ENCODE data around the gene HSF5.
A peak's percentile ranks its signal among the peaks of the same experiment; 100 is the strongest.

HSF5 gene

DNA sequence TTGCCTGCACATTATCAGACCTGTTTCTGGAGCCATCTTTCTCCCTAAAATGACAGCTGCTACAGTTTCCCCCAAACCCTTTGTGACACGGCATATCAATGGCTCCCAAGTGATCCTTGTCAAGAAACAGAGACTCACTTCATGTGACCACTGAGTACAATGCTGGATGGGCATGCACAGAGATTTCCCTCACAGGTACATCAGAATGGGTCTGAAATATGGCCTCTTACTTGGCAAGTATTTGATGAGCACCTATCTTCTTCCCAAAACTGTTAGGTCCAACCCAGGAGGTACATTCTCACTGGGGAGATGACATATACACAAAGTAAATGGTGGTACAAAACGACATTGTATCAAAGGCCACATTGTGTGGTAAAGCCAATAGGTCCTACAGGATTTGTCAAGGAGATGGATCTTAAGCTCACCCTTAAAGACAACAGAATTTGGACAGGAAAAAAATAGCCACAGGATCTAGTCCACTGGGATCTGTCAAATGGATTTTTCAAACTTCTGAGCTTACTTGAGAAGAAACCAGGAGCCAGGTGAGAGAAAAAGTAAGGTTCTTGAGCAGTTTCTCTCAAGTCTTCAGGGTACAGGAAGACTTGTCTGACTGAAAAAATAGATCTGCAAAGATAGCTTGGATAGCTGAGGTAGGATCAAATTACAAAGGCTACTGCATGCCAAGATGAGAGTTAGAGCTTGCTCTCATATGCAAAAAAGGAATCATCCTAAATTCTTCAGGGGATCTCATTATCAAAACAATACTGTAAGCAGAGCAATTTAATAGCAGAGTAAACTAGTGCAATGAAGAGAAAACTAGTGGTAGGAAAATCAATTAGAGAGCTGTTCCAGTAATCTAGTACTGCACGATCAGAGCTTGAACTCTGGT lies 99.7 kb downstream of the HSF5 start:
- FAIRE-seq (no peak), DNase-seq (ENCODE audit: low spot score) (no peak)

DNA sequence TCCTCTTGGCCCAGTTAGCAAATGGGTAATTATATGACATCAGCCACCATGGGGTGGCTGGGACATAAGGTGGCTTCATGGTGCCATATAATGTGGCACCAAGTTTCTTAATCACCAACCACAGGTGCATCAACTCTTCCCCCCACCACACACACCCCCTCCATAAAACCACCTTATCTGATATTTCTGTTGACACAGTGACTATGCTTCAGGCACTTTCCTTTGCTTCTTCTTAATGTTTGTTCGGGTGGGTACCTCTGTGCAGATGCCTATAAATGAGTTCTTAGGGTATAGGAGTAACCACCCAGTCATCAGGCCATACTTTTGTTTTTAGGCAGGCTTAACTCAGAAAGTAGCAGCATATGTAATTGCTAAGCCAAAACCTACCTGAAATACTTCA lies 100.4 kb downstream of the HSF5 start:
- DNase-seq (ENCODE audit: low spot score), result peak; percentile 53
- FAIRE-seq, result no peak

DNA sequence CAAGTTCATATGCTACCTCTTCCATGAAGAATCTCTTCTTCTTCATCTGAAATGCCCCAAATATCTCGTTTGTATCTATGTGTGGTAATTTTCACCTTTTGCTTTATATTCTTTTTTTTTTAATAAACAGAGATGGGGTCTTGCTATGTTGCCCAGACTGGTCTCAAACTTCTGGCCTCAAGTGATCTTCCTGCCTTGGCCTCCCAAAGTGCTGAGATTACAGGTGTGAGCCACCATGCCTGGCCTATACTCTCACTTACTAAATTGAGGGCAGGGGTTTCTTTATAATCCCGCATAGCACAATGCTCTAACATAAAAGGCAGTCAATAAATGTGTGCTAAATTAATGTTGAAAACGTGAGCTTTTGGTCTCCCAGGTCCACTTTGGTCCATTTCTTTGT lies 101.5 kb downstream of the HSF5 start:
- no peak for DNase-seq (ENCODE audit: low spot score)
- FAIRE-seq, result no peak

DNA sequence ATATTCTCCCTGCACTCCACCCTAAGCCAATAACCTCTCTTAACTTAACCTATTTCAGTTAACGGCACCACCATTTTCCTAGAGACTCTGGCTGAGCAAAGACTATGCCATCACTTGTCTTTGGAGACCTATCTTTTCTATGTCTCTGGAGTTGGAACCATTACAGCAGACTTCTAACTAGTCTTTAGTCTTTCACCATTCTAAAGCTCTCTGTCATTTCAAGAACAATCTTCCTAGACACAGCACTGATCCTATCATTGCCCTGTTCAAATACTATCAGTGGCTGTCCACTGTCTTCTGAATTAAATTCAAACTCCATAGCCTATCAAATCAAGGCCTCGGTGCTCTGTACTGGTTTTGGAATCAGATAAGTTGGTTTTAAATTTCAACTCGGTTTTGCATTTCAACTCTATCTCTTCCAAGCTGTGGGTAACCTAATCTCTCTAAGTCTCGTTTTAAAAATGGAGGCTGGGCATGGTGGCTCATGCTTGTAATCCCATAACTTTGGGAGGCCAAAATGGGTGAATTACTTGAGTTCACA lies 102.8 kb downstream of the HSF5 start:
- no peak for DNase-seq (ENCODE audit: low spot score)
- no peak for FAIRE-seq

DNA sequence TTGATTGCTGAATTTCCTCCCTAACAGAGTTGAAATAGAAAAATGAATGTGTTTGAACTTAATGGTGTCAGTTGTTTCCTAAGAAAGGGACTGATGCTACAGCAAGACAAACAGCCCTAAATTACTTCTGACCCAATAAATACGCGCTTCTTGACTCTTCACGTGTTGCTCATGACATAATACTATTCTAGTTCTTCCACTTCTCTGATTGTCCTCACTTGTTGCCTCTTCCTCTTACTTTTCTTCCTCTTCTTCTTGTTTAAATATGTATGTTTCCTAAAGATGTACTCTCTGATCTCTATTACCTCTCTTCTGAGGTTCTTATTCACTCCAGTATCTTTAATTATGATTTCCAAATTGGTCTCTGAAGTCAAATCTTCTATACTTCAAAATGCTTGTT lies 103.3 kb downstream of the HSF5 start:
- FAIRE-seq, result no peak
- no peak for DNase-seq (ENCODE audit: low spot score)

DNA sequence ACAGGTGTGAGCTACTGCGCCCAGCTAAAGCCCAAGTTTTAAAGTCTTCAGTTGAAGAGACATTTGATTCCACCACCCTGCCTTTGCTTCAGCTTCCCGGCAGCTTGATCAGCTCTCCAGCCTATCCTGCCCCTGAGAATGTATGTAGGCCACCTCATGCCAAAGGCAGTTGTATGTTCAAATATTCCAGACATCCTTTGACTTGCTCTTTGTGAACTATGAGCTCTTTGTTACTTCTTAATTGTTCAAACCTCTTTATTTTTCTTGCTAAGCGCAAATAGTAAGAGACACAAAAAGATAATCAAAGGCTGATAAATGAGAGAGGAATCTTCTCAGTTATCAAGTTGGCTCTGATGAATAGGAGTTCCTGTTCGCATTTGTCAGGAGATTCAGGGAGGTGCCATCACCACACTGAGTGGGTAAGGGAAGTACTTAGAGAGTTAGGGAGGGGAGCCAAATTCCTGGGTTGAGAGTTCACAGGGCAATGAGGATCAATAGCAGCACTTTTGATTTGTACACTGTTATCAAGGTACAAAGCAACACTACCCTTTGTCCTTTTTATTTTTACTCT lies 104.2 kb downstream of the HSF5 start:
- DNase-seq (ENCODE audit: low spot score) (no peak), FAIRE-seq (no peak)

DNA sequence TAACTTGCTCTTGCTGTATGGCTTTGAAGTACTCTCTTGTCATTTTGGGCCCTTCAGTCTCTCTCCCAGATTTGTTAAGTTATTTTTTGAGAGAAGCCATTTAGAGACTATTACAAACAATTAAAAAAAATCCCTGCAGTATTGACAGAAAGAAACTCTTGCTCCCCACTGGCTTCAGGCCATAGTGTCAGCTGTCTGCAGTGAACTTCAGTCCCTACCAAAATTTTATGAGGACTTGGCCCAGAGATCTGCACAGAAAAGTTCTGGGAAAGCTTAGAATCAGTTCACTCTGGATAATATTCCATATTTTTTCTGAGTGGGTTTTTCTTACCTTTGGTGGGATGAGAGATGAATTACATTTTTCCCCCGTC lies 105.4 kb downstream of the HSF5 start:
- DNase-seq (ENCODE audit: low spot score), result no peak
- no peak for FAIRE-seq

DNA sequence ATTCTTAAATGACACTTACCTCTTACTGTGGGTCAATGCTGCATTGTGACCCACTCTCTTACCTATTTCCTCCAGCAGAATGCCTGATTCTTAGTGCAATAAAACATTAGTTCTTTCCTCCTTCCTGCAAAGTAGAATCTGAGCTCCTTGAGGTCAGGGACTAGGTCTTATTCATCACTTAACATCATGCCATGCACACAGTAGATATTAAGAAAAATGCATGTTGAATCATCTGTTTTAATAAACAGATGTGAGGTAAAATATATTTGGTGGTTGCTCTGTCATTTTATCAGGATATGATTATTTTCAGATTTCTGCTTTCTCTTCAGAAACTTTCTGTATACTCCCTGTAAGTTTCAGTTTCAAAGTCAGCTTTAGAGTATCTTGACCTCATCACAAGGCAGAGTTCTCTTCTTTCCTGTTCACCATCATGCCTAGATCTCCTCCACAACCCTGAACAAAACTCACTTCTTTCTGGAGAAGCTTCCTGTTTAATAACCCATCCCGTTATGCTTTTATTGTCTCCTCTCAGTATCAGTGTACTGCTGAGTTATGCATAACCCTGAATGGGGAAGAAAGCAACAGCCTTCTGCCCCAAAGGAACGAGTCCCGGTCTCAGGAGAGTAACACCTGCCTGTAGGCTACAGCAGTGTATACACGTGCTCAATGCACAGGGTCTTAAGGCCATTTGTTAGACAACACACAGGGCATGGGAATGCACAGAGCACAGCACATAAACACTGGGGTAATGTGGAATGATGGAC lies 105.9 kb downstream of the HSF5 start:
- FAIRE-seq, result no peak

DNA sequence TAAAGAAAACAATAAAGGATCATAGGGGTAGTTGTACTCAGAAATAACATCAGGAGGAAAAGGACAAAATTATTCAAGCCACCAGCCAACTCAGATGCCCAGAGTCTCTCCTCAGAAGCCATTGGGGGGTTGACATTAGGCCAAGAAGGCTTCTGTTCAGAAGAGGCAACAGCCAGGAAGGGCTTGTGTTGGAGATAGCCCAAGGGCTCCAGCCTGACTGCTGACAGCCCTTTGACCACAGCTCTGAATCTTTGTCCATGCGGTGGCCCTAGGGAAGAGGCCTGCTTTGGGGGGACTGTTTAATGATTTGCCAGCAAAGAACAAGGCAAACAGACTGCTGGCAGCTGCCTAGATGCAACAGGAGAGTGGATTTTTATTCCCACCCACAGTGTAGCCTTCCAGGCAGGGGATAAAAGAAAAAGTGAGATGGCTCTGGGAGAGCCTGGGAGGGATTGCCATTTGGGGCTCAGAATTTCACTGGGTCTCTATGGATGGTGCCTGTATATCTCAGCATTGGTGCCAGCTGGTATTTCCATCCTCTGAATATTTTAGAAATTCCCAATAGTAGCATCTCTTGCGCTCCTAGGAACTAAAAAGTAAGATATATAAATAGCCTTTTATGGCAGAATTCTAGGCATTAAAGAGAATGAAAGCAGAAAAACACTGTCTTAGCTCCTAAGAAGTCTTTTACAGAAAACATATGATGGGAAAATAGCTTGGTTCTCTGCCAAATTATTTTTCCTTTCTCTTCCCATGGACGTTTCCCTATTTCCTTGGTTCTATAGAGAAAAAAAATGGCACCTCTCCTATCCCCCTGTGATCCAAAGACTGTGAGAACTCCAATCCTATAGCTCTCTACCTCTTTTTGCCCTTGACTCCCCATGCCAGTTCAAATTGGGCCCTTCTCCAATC lies 106.8 kb downstream of the HSF5 start:
- FAIRE-seq (no peak), DNase-seq (ENCODE audit: low spot score) (no peak)

More for the DNA sequence above, 105.9 kb downstream of the HSF5 start:
- DNase-seq (ENCODE audit: low spot score), result no peak

DNA sequence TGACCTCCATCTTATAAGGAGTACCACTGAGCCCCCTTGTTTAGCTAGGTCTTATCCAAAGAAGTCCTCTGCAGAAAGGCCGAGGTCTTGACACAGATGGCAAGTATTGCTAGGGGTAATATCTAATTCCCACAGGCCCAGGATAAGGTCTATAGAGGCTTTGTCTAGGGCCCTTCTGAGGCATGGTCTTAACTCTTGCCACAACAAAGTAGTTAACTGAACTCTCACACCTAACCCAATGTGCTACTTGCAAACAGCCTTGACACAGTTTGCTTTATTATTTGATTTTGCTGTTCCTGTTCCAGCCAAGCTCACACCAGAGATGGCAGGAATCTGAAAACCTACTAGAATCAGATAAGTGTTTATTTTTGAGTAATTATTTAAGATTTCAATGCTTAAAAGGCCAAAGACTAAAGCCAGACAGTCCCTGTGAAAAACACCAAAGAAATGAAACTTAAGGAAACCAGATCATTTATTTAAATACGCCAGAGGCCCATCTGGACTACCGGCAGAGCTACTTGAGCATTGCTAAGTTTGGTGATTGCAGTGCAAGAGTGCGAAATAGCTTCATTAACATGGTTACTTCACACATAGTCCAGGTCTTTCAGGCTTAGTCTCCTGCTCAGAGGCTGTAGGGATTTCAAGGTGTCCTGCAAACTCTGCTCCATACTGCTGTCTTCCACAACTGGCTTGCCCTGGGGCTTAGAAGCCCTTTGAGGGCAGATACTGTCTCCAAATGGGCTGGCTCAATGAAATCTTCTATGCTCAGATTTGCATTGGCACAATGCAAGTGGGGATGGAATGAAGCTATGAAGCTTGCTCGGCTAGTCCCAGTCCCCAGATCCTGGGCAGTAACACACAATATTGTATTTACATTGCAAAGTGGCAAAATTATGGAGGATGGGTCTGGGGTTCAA lies 107.7 kb downstream of the HSF5 start:
- no peak for FAIRE-seq
- no peak for DNase-seq (ENCODE audit: low spot score)

DNA sequence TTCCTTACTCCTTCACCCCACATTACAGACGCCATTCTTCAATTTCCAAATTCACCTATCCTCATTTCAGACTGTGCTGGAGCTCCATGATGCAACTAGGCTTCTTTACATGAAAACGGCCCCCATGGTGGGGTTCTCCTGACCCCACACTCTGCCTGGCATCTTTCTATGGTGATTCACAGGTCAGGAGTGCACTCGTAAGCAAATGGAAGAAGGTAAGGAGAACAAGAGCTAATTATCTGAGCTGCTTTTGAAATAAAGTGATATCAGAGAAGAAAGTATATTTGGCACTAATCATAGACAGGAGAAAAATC lies 108.7 kb downstream of the HSF5 start:
- FAIRE-seq (no peak), DNase-seq (ENCODE audit: low spot score) (no peak)

DNA sequence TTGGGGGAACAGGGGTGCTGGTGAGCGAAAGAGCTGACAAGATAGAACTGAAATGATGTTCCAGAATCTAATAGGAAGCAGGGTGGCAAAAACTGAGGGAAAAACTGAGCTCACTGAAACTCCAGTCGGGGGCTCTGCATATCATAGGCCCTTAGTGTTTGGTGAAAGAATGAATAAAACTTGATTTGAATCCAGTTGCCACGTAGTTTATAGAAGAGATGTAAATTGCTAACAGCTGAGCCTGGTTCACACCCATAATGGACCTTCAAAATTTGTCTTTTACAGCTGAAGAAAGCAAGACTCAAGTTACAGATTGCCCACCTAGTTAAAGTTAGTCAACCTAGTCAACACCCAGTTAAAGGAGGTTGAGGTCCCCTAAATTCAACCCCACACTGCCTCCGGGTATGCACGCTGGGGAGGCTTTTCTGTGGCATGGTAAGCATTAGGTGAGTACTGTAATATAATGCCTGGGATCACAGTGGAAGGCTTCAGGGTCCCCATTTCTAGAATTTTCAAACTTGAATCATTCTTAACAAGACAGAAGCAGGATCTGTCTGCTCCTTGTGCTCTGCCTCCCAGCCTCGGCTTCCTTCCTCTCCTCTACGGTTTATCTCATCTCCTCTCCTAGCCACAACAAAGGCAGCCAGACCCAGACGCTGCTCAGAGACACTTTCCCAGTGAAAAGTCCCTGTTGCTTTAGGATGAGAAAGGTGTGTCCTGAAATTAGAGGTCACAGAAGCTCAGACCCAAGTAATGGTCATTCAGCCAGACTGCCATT lies 109.3 kb downstream of the HSF5 start:
- FAIRE-seq (no peak), DNase-seq (ENCODE audit: low spot score) (no peak)

DNA sequence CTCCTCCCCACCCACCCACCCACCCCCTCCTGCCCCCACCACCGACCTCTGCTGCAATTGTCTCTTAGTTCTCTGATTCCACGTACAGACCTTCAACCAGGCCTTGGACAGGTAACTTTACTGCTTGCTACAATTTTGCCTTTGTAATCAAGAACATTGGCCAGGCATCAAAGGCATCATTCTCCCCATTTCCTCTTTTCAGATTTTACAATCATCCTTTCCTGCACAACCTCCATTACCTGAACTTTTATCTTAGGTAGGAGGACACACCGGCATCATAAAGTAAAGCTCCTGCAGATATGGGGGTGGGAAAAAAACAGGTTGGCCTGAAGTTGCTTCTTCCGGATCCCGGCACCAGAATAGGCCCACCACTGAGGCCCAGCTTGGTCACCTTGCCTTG lies 110.5 kb downstream of the HSF5 start:
- FAIRE-seq (no peak), DNase-seq (ENCODE audit: low spot score) (no peak)

DNA sequence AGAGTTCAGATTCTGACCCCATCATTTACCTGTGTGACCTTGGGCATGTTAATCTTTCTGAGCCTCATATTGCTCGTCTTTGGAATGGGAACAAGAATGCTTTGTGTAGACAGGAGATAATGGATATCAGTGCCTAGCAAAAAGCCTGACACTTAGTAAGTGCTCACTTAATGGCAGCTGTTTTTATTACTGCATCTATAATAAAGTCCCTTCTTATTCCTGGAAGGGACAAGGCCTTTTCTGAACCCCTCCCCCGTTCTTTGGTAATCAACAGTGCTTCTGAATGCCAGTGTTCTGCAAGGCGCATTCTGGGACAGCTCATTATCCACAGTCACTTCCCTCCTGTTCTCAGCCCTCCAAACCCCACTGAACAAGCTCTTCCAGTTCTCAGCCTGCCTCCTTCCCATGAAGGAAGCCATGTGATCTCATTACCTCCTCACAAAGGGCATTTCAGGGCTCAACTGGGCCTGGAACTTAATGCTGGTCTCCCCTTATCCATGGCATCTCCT lies 111.1 kb downstream of the HSF5 start:
- no peak for DNase-seq (ENCODE audit: low spot score)
- FAIRE-seq, result no peak

DNA sequence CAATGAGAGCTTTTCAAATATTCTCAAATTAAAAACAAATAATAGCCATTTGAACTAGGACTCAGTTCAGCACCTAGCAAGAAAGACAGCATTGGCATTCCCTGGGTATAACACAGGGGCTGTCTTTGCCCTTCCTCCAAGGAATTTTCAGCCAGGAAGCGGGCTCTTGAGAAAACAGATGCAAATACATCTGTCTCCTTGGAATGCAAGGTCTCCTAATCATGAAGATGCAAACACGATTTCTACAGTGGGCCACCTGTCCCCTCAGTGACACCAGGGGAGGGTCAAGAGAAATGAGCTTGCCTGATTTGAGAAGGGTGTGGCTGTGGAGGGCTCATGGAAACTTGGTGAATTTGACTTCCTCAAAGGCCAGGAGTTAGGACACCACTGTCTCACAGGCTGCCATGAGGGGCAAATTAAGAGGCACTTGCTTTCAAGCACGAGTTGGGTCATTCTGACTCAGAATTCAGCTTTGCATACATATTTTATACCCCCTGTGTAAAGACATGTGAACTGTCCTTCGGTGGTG lies 111.7 kb downstream of the HSF5 start:
- no peak for FAIRE-seq

DNA sequence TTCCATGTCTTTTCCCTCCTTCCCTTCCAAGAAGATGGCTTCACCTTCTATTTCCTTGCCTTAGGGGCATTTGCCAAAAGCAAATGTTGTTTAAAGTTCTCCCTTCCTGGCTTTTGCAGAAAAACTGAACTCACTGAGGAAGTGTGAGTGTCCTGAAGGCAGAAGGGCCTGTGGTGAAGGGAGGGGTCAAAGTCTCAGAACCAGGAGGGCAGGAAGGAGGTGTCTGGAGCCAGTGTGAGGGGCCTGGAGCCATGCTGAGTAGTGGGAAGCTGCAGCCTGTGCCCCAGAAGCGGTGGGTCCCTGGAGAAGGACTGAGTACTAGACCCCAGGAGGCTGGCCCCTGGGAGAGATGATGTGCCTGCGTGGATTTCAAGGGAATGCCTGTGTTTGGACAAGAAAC lies 112.4 kb downstream of the HSF5 start:
- no peak for FAIRE-seq
- no peak for DNase-seq (ENCODE audit: low spot score)

More for the DNA sequence above, 111.7 kb downstream of the HSF5 start:
- no peak for DNase-seq (ENCODE audit: low spot score)

DNA sequence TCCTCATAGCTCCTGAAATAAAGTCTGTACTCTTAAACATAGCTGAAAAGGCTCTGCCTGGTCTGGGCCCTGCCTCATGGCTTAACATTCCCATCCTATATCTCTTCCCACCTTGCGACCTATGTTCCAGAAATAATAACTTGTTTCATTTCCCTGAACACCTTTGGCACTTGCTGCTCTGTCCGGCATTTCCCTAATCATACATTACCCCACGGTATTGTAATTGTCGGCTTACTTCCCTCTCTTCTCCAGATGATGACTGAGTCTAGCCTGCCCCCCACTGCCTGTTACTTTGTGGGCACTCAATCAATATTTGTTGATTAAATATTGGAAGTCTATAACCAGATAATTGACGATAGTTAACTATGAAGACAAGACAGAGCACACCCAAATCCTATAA lies 113.0 kb downstream of the HSF5 start:
- DNase-seq (ENCODE audit: low spot score), result no peak
- no peak for FAIRE-seq

DNA sequence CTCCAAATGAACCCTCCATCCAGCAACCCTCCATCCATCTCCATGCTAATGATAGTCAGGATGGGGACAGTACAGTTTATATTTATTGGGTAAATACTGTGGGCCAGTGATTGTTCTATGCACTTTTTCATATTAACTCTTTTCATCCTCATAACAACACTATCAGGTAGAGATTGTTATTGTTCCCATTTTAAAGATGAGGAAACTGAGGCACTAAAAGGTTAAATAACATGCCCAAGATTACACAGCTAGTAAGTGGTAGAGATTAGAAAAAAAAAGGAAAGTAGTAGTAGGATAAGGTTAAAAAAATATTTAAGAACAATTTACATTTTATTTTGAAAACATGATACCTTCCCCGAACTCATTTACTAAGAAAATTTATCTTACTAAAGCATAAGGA lies 114.3 kb downstream of the HSF5 start:
- no peak for DNase-seq (ENCODE audit: low spot score)
- FAIRE-seq, result no peak

DNA sequence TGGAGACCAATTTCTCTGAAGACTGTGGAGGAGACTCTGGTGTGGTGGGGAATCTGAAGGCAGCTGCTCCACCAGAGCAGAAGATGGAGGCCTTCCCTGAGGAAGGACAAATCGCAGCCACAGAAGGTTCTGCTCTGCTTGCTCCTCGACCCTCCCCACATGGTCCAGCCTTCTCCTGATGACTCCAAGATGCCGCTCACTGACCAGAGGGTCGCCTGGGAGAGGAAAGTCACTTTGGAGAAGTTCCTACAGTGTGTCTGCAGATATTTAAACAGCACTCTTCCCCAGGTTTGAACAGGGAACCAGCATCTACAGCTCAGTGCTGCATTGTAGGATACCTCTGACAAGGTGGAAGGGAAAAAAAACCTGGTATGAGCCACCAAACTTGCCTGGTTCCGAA lies 115.2 kb downstream of the HSF5 start:
- FAIRE-seq, result no peak

More for the DNA sequence above, 115.2 kb downstream of the HSF5 start:
- no peak for DNase-seq (ENCODE audit: low spot score)
